HepG2 (cell line): Measurements from ENCODE around the gene WDR7. TPM values are rescaled to one million over a fixed set of nuclear protein-coding genes. Genes with fewer than 3 reads are reported as not detected.

Experiments
- ATAC-seq: fragments of 200-7000 bp; cut with Tn5 transposase; 3 replicates; pipeline ENCODE4 v1.9.1; 2020; ENCODE audit warnings: mild to moderate bottlenecking, moderate library complexity
- BruUV-seq: library from RNA; stranded (reverse); fragments of 400-500 nt; replicated peaks from 2 replicates; lab custom pipeline; 2021; lab: Mats Ljungman, UMichigan
- CTCF ChIA-PET: fragments of 300-600 bp; formaldehyde crosslinking; extraction: SDS; loops from one replicate; lab custom pipeline; 2021; ENCODE audit warnings: low total read pairs, inconsistent platforms, low intra/inter-chr PET ratio; lab: Yijun Ruan, JAX
- POLR2A ChIA-PET: fragments of 350-600 bp; sonication (Branson Sonifier 250); formaldehyde crosslinking; loops from one replicate; lab custom pipeline; 2020; ENCODE audit warnings: antibody characterized with exemption, inconsistent platforms; lab: Yijun Ruan, JAX
- DNase-seq: peaks from one replicate; pipeline ENCODE4 v3.0.0-alpha.2; 2015; ENCODE audit warnings: low spot score
- FAIRE-seq: peaks from 3 replicates; lab custom pipeline; 2011; peaks lifted over from hg19 to GRCh38; lab: Jason Lieb, UNC
- H2AFZ ChIP-seq: one replicate; pipeline ENCODE4 v1.6.1; 2011; ENCODE audit warnings: low read length, inconsistent platforms
- H3K27ac ChIP-seq: fragments of 300-600 bp; 3 replicates; pipeline ENCODE4 v1.8.0; 2011; ENCODE audit warnings: mixed run types, mild to moderate bottlenecking, mixed read lengths, low read length, inconsistent platforms; ENCODE audit not compliant: insufficient read depth; ENCODE audit errors: extremely low read length
- H3K27me3 ChIP-seq, 2 experiments: fragments of 200-600 bp in 1 of 2; 2 replicates in 1 of 2; 3 replicates in 1 of 2; pipeline versions ENCODE4 v1.6.0 to v1.8.0; 2011; ENCODE audit warnings: low read length in 2 of 2, mild to moderate bottlenecking in 2 of 2, moderate library complexity in 2 of 2, inconsistent platforms in 1 of 2; ENCODE audit not compliant: insufficient read depth in 2 of 2, control insufficient read depth in 1 of 2
- H3K36me3 ChIP-seq, 2 experiments: fragments of 200-600 bp in 1 of 2; replicated peaks in 1 of 2; 2 replicates in 1 of 2; 3 replicates in 1 of 2; pipeline versions ENCODE4 v1.5.1 to v1.8.0; 2011; ENCODE audit warnings: low read length in 2 of 2, inconsistent platforms in 1 of 2; ENCODE audit not compliant: insufficient read depth in 2 of 2, control insufficient read depth in 1 of 2
- H3K4me1 ChIP-seq: 2 replicates; pipeline ENCODE4 v1.5.1; 2012; ENCODE audit warnings: low read length, inconsistent platforms; ENCODE audit not compliant: insufficient read depth
- H3K4me2 ChIP-seq: 2 replicates; pipeline ENCODE4 v1.6.0; 2011; ENCODE audit warnings: low read depth, low read length, inconsistent platforms
- H3K4me3 ChIP-seq, 3 experiments: fragments of 200-600 bp in 1 of 3; sonication (generic), shearing (Covaris generic) in 1 of 3; replicated peaks in 1 of 3; 2 replicates each; pipeline ENCODE4 v1.5.1; 2011 to 2016; ENCODE audit warnings: low read length in 3 of 3, inconsistent platforms in 2 of 3, low read depth in 2 of 3, mild to moderate bottlenecking in 2 of 3, control low read depth in 1 of 3, mixed read lengths in 1 of 3; ENCODE audit not compliant: insufficient read depth in 1 of 3
- H3K79me2 ChIP-seq: one replicate; pipeline ENCODE4 v1.6.1; 2011; ENCODE audit warnings: low read length, inconsistent platforms; ENCODE audit not compliant: insufficient read depth
- H3K9ac ChIP-seq: 2 replicates; pipeline ENCODE4 v1.6.0; 2011; ENCODE audit warnings: mild to moderate bottlenecking, low read depth, low read length, inconsistent platforms; ENCODE audit not compliant: insufficient read depth
- H3K9me3 ChIP-seq: 2 replicates; pipeline ENCODE4 v1.5.1; 2012; ENCODE audit warnings: mild to moderate bottlenecking, low read length
- H4K20me1 ChIP-seq: 2 replicates; pipeline ENCODE4 v1.6.0; 2011; ENCODE audit warnings: inconsistent platforms, mild to moderate bottlenecking, low read length, moderate library complexity; ENCODE audit not compliant: insufficient read depth
- ADNP ChIP-seq: sonication (generic); formaldehyde crosslinking; IDR thresholded peaks from 2 replicates; pipeline ENCODE4 v1.4.0; 2020; ENCODE audit warnings: missing genetic modification reagents
- CREB1 ChIP-seq, 2 experiments: fragments of 450-650 bp in 1 of 2; IDR thresholded peaks; 2 replicates each; pipeline ENCODE4 v1.6.1; 2016 to 2017; ENCODE audit warnings: control low read depth in 1 of 2, mild to moderate bottlenecking in 1 of 2, missing compliant biosample characterization in 1 of 2, missing genetic modification characterization in 1 of 2
- ELK4 ChIP-seq: sonication (generic); formaldehyde crosslinking; IDR thresholded peaks from 2 replicates; pipeline ENCODE4 v1.9.0; 2021; ENCODE audit warnings: missing genetic modification reagents, borderline replicate concordance
- ESRRA ChIP-seq: sonication (generic); formaldehyde crosslinking; IDR thresholded peaks from 2 replicates; pipeline ENCODE4 v1.5.1; 2020; ENCODE audit warnings: mild to moderate bottlenecking, low read depth, missing genetic modification reagents
- GATAD2A ChIP-seq: IDR thresholded peaks from 2 replicates; pipeline ENCODE4 v1.6.1; 2016
- NFIC ChIP-seq: IDR thresholded peaks from 2 replicates; pipeline ENCODE4 v1.6.1; 2012; ENCODE audit warnings: mild to moderate bottlenecking, low read length, inconsistent platforms
- PLRG1 ChIP-seq: fragments of 450-650 bp; conservative IDR thresholded peaks from 2 replicates; pipeline ENCODE4 v1.6.1; 2016
- SALL1 ChIP-seq: sonication (generic); formaldehyde crosslinking; IDR thresholded peaks from 2 replicates; pipeline ENCODE4 v1.8.0; 2022; ENCODE audit warnings: mild to moderate bottlenecking, missing genetic modification reagents
- TBX2 ChIP-seq: sonication (generic); formaldehyde crosslinking; IDR thresholded peaks from 2 replicates; pipeline ENCODE4 v1.5.0; 2020; ENCODE audit warnings: missing genetic modification reagents, mild to moderate bottlenecking, borderline replicate concordance
- THAP7 ChIP-seq: sonication (generic); formaldehyde crosslinking; IDR thresholded peaks from 2 replicates; pipeline ENCODE4 v1.8.1; 2023; ENCODE audit warnings: mild to moderate bottlenecking, missing genetic modification reagents
- ZBTB7B ChIP-seq: sonication (generic); formaldehyde crosslinking; IDR thresholded peaks from 2 replicates; pipeline ENCODE4 v1.4.0; 2020; ENCODE audit warnings: missing genetic modification reagents
- ZMAT3 ChIP-seq: sonication (generic); formaldehyde crosslinking; conservative IDR thresholded peaks from 2 replicates; pipeline ENCODE4 v1.7.0; 2021; ENCODE audit warnings: missing genetic modification reagents
- ZNF121 ChIP-seq: sonication (generic); formaldehyde crosslinking; IDR thresholded peaks from 2 replicates; pipeline ENCODE4 v1.5.0; 2020; ENCODE audit warnings: mild to moderate bottlenecking, missing genetic modification reagents
- ZNF354B ChIP-seq: sonication (generic); formaldehyde crosslinking; IDR thresholded peaks from 2 replicates; pipeline ENCODE4 v1.8.0; 2022; ENCODE audit warnings: mild to moderate bottlenecking, missing genetic modification reagents
- ZNF567 ChIP-seq: sonication (generic); formaldehyde crosslinking; IDR thresholded peaks from 2 replicates; pipeline ENCODE4 v1.8.1; 2023; ENCODE audit warnings: mild to moderate bottlenecking, missing genetic modification reagents, borderline replicate concordance
- ZNF773 ChIP-seq: sonication (generic); formaldehyde crosslinking; IDR thresholded peaks from 2 replicates; pipeline ENCODE4 v1.4.0; 2020; ENCODE audit warnings: missing genetic modification reagents, borderline replicate concordance
- WGBS: methylation state at CpG from one replicate; pipeline ENCODE4 v1.1.6; 2017; ENCODE audit warnings: low lambda C conversion rate; 5-methylcytosine and 5-hydroxymethylcytosine counted together
- in situ Hi-C: cut with HindIII; loops from 2 replicates; pipeline ENCODE4 v1.10.0; 2017; ENCODE audit warnings: low pct_unique_long_range_greater_than_20kb; ENCODE audit not compliant: extremely low pct_ligation_motif_present
- intact Hi-C: fragments of 100-400 bp; cut with micrococcal nuclease; formaldehyde crosslinking; loops from one replicate; pipeline ENCODE4 v1.10.0; 2022; ENCODE audit not compliant: unreplicated experiment
- polyA plus RNA-seq, 8 experiments: library from polyadenylated mRNA; depleted of rRNA in 3 of 8; stranded (reverse) in 7 of 8; unstranded in 1 of 8; fragments of >200 nt; fragmentation: Illumina TruSeq in 4 of 8; extraction: Trizol in 4 of 8; gene quantifications; 2 replicates each; pipeline versions ENCODE4 v1.2.1 to v1.2.3, GENCODE V29; 2011 to 2016; ENCODE audit warnings: low read depth in 4 of 8, missing spikeins in 1 of 8, mixed read lengths in 1 of 8; ENCODE audit not compliant: insufficient read depth in 1 of 8
- total RNA-seq, 5 experiments: library from RNA; depleted of rRNA; stranded (reverse); fragments of >200 nt; fragmentation: Illumina TruSeq; extraction: Trizol; gene quantifications; 2 replicates each; pipeline ENCODE4 v1.2.3, GENCODE V29; 2016; ENCODE audit warnings: low read depth in 1 of 5
- TF ChIP-seq, protein P1 (sequence below): sonication (generic); formaldehyde crosslinking; IDR thresholded peaks from 2 replicates; pipeline ENCODE4 v1.8.0; 2022; ENCODE audit warnings: mild to moderate bottlenecking, missing genetic modification reagents; ENCODE audit not compliant: insufficient replicate concordance

The WDR7 gene
- total and polyA plus RNA-seq, 2 of the 13 experiments (the other 11 are each of a cell fraction or from before 2014, with no cell fraction given), result 2.0 to 7.8 TPM

GRCh38 chr18:57081899-57082298 is 430.7 kb downstream of the WDR7 start:
- intact Hi-C loops, result no loop called here
- Histone ChIP-seq H3K79me2 (no peaks in the 10 kb centered on the region), H3K4me3 (no peak overlapping the region), H3K27ac (no peak overlapping the region), H4K20me1 (no peaks in the 10 kb centered on the region), H3K4me2 (no peak overlapping the region), H3K9me3 (no peaks in the 10 kb centered on the region), H3K27me3 (peaks cover 0 to 5% of the 10 kb centered on the region in 2 experiments; a peak in 1 of 5 replicates), H3K36me3 (no peaks in the 10 kb centered on the region), H3K9ac (no peak overlapping the region), H3K4me1 (no peaks in the 10 kb centered on the region), H2AFZ (no peak overlapping the region)
- POLR2A ChIA-PET, result no interaction called here
- in situ Hi-C loops, result no loop called here
- WGBS, result 45% methylated on average over 10 of the region's 10 CpGs
- no TSS peak for BruUV-seq
- CTCF ChIA-PET, result no interaction called here
- FAIRE-seq, result no peak
- no peak for TF ChIP-seq ZBTB7B (CRISPR knock-in tag)
- TF ChIP-seq ADNP (CRISPR knock-in tag), result no peak
- TF ChIP-seq CREB1 (IDR thresholded peaks at IDR 0.05), result no peak
- no peak for TF ChIP-seq CREB1 (CRISPR knock-in tag; IDR thresholded peaks at IDR 0.05)
- TF ChIP-seq THAP7, result no peak
- TF ChIP-seq ZNF773, result no peak
- TF ChIP-seq SALL1, result no peak
- TF ChIP-seq NFIC, result no peak
- no peak for TF ChIP-seq PLRG1
- no peak for TF ChIP-seq ZNF354B (CRISPR knock-in tag)
- TF ChIP-seq, protein P1, sequence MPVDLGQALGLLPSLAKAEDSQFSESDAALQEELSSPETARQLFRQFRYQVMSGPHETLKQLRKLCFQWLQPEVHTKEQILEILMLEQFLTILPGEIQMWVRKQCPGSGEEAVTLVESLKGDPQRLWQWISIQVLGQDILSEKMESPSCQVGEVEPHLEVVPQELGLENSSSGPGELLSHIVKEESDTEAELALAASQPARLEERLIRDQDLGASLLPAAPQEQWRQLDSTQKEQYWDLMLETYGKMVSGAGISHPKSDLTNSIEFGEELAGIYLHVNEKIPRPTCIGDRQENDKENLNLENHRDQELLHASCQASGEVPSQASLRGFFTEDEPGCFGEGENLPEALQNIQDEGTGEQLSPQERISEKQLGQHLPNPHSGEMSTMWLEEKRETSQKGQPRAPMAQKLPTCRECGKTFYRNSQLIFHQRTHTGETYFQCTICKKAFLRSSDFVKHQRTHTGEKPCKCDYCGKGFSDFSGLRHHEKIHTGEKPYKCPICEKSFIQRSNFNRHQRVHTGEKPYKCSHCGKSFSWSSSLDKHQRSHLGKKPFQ (CRISPR knock-in tag), result no peak
- TF ChIP-seq ZMAT3, result no peak
- TF ChIP-seq TBX2, result no peak
- no peak for TF ChIP-seq ELK4
- TF ChIP-seq ZNF567 (CRISPR knock-in tag), result no peak
- TF ChIP-seq GATAD2A (CRISPR knock-in tag), result no peak
- no peak for TF ChIP-seq ZNF121 (CRISPR knock-in tag)
- TF ChIP-seq ESRRA (CRISPR knock-in tag), result no peak
- ATAC-seq, result no peak
- DNase-seq, result no peak
